HEK293 (cell line): ENCODE data around the gene CCDC136.

Source experiments
- CTCF ChIA-PET: fragments of 350-600 bp; formaldehyde crosslinking; extraction: SDS; loops from one replicate; lab custom pipeline; 2021; ENCODE audit warnings: antibody characterized with exemption; lab: Yijun Ruan, JAX
- POLR2A ChIA-PET: fragments of 300-600 bp; formaldehyde crosslinking; extraction: SDS; loops from one replicate; lab custom pipeline; 2020; ENCODE audit warnings: antibody characterized with exemption, inconsistent platforms; lab: Yijun Ruan, JAX
- H3K27ac ChIP-seq: fragments of 200-500 bp; sonication (Bioruptor generic); 2 replicates; pipeline ENCODE4 v1.5.1; 2014; ENCODE audit warnings: low read depth, low read length, control low read depth, inconsistent platforms; ENCODE audit errors: extremely low read depth
- H3K36me3 ChIP-seq, 2 experiments: fragments of 200-500 bp in 1 of 2; sonication (Bioruptor generic) in 1 of 2; 1 replicate in 1 of 2; 2 replicates in 1 of 2; pipeline ENCODE4 v1.5.1; 2014 to 2017; ENCODE audit warnings: inconsistent platforms in 2 of 2, low read length in 2 of 2; ENCODE audit not compliant: control insufficient read depth in 2 of 2, insufficient read depth in 1 of 2
- H3K4me1 ChIP-seq: fragments of 200-500 bp; sonication (Bioruptor generic); 2 replicates; pipeline ENCODE4 v1.5.1; 2014; ENCODE audit warnings: mild to moderate bottlenecking, low read length, inconsistent platforms; ENCODE audit not compliant: control insufficient read depth, insufficient read depth
- H3K4me3 ChIP-seq: 2 replicates; pipeline ENCODE4 v1.5.1; 2011; ENCODE audit warnings: low read depth, mild to moderate bottlenecking, control low read depth, low read length, moderate library complexity
- H3K9me3 ChIP-seq: fragments of 200-500 bp; sonication (Bioruptor generic); 2 replicates; pipeline ENCODE4 v1.5.1; 2014; ENCODE audit warnings: low read depth, low read length, inconsistent platforms; ENCODE audit not compliant: control insufficient read depth, insufficient read depth
- INSM2 ChIP-seq: fragments of 450-650 bp; formaldehyde crosslinking; IDR thresholded peaks from 2 replicates; pipeline ENCODE4 v1.5.1; 2016; ENCODE audit warnings: missing biosample characterization, missing genetic modification characterization
- MYNN ChIP-seq: fragments of 450-650 bp; formaldehyde crosslinking; IDR thresholded peaks from 2 replicates; pipeline ENCODE4 v1.5.1; 2016; ENCODE audit warnings: missing biosample characterization, missing genetic modification characterization, borderline replicate concordance
- OSR2 ChIP-seq: fragments of 450-650 bp; formaldehyde crosslinking; IDR thresholded peaks from 2 replicates; pipeline ENCODE4 v1.5.1; 2016; ENCODE audit warnings: missing biosample characterization, missing genetic modification characterization
- ZBTB17 ChIP-seq: fragments of 450-650 bp; formaldehyde crosslinking; IDR thresholded peaks from 2 replicates; pipeline ENCODE4 v1.5.1; 2016; ENCODE audit warnings: missing biosample characterization, missing genetic modification characterization
- ZBTB21 ChIP-seq: fragments of 450-650 bp; formaldehyde crosslinking; IDR thresholded peaks from 2 replicates; pipeline ENCODE4 v1.5.1; 2017; ENCODE audit warnings: missing biosample characterization, missing genetic modification characterization
- ZBTB48 ChIP-seq: fragments of 450-650 bp; formaldehyde crosslinking; IDR thresholded peaks from 2 replicates; pipeline ENCODE4 v1.5.1; 2016; ENCODE audit warnings: missing biosample characterization, missing genetic modification characterization
- ZEB2 ChIP-seq: fragments of 450-650 bp; formaldehyde crosslinking; IDR thresholded peaks from 2 replicates; pipeline ENCODE4 v1.5.1; 2016; ENCODE audit warnings: missing biosample characterization, missing genetic modification characterization
- ZFHX2 ChIP-seq: fragments of 450-650 bp; formaldehyde crosslinking; conservative IDR thresholded peaks from 2 replicates; pipeline ENCODE4 v1.5.1; 2016; ENCODE audit warnings: missing biosample characterization, missing genetic modification characterization
- ZNF10 ChIP-seq: fragments of 450-650 bp; formaldehyde crosslinking; IDR thresholded peaks from 2 replicates; pipeline ENCODE4 v1.5.1; 2017; ENCODE audit warnings: missing biosample characterization, missing genetic modification characterization
- ZNF121 ChIP-seq: fragments of 450-650 bp; formaldehyde crosslinking; IDR thresholded peaks from 2 replicates; pipeline ENCODE4 v1.5.1; 2016; ENCODE audit warnings: missing biosample characterization, missing genetic modification characterization
- ZNF2 ChIP-seq: fragments of 450-650 bp; formaldehyde crosslinking; IDR thresholded peaks from 2 replicates; pipeline ENCODE4 v1.5.1; 2016; ENCODE audit warnings: missing biosample characterization, missing genetic modification characterization
- ZNF221 ChIP-seq: fragments of 450-650 bp; formaldehyde crosslinking; IDR thresholded peaks from 2 replicates; pipeline ENCODE4 v1.5.1; 2017; ENCODE audit warnings: missing biosample characterization, missing genetic modification characterization, borderline replicate concordance
- ZNF354C ChIP-seq: fragments of 450-650 bp; formaldehyde crosslinking; IDR thresholded peaks from 2 replicates; pipeline ENCODE4 v1.5.1; 2016; ENCODE audit warnings: missing biosample characterization, missing genetic modification characterization, low read depth, borderline replicate concordance
- ZNF426 ChIP-seq: fragments of 450-650 bp; formaldehyde crosslinking; IDR thresholded peaks from 2 replicates; pipeline ENCODE4 v1.5.1; 2017; ENCODE audit warnings: missing biosample characterization, missing genetic modification characterization, mild to moderate bottlenecking, inconsistent platforms, moderate library complexity
- ZNF548 ChIP-seq: fragments of 450-650 bp; formaldehyde crosslinking; IDR thresholded peaks from 2 replicates; pipeline ENCODE4 v1.5.1; 2016; ENCODE audit warnings: missing biosample characterization, missing genetic modification characterization
- ZNF561 ChIP-seq: fragments of 450-650 bp; IDR thresholded peaks from 2 replicates; pipeline ENCODE4 v1.5.1; 2018; ENCODE audit warnings: missing biosample characterization, missing genetic modification characterization, borderline replicate concordance
- ZNF629 ChIP-seq: fragments of 450-650 bp; formaldehyde crosslinking; IDR thresholded peaks from 2 replicates; pipeline ENCODE4 v1.5.1; 2017; ENCODE audit warnings: missing biosample characterization, missing genetic modification characterization
- ZNF792 ChIP-seq: fragments of 450-650 bp; formaldehyde crosslinking; IDR thresholded peaks from 2 replicates; pipeline ENCODE4 v1.5.1; 2016; ENCODE audit warnings: missing biosample characterization, missing genetic modification characterization
- ZNF837 ChIP-seq: fragments of 450-650 bp; formaldehyde crosslinking; IDR thresholded peaks from 2 replicates; pipeline ENCODE4 v1.5.1; 2016; ENCODE audit warnings: missing biosample characterization, missing genetic modification characterization
- ZSCAN18 ChIP-seq: fragments of 450-650 bp; formaldehyde crosslinking; IDR thresholded peaks from 2 replicates; pipeline ENCODE4 v1.5.1; 2016; ENCODE audit warnings: missing biosample characterization, missing genetic modification characterization
- TF ChIP-seq, protein P1 (sequence below): fragments of 450-650 bp; formaldehyde crosslinking; IDR thresholded peaks from 2 replicates; pipeline ENCODE4 v1.5.1; 2016; ENCODE audit warnings: missing biosample characterization, missing genetic modification characterization
- TF ChIP-seq, protein P2 (sequence below): fragments of 450-650 bp; formaldehyde crosslinking; IDR thresholded peaks from 2 replicates; pipeline ENCODE4 v1.5.1; 2016; ENCODE audit warnings: missing biosample characterization, missing genetic modification characterization
- TF ChIP-seq, protein P3 (sequence below): fragments of 450-650 bp; formaldehyde crosslinking; IDR thresholded peaks from 2 replicates; pipeline ENCODE4 v1.5.1; 2017; ENCODE audit warnings: missing biosample characterization, missing genetic modification characterization

The CCDC136 gene

DNA sequence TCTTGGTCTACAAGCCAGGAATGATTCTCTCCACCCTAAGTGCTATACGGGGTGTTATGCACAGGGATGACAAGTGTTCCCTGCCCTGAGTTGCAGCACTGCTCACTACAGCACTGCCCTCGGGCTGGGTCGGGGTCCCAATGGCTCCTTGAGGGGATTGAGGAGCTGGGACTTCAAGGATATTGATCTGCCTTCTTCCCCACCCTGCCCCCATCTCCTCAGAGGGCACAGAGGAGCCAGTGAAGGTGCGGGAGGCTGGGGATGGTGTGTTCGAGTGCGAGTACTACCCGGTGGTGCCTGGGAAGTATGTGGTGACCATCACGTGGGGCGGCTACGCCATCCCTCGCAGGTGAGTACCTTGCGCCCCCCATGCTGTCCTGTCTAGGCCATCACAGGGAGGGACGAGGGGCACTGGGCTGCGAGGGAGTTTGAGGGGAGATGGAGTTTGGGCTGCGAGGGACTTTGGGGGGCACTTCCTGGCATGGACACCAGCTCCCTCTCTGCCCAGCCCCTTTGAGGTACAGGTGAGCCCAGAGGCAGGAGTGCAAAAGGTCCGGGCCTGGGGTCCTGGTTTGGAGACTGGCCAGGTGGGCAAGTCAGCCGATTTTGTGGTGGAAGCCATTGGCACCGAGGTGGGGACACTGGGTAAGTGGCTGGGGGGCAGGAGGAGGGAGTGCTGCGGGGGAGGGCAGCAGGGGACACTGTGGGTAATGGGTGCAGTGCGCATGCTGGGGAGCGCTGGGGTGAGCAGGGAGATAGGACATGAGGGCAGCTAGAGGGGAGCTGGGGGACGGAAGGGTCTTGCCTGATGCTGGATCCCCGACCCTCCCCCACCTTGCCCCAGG lies 48.8 kb downstream of the CCDC136 start:
- ChIA-PET CTCF (interaction anchor here (0.6 to 3.1 kb wide), 9 partner anchors 8 to 340 kb away, joined by 3 to 17 read pairs (median 4); partner anchors contain the start of gene ATP6V1F), POLR2A (no interaction called here)
- H3K27ac ChIP-seq, result no peak overlapping the region
- TF ChIP-seq, protein P1, sequence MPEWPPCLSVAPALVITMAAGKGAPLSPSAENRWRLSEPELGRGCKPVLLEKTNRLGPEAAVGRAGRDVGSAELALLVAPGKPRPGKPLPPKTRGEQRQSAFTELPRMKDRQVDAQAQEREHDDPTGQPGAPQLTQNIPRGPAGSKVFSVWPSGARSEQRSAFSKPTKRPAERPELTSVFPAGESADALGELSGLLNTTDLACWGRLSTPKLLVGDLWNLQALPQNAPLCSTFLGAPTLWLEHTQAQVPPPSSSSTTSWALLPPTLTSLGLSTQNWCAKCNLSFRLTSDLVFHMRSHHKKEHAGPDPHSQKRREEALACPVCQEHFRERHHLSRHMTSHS (tag by site-specific recombination), result no peak
- TF ChIP-seq ZBTB17 (tag by site-specific recombination), result no peak
- no peak for TF ChIP-seq MYNN
- no peak for TF ChIP-seq ZNF221 (tag by site-specific recombination)
- no peak for TF ChIP-seq ZNF548 (tag by site-specific recombination)
- no peak for TF ChIP-seq INSM2 (tag by site-specific recombination)
- no peak for TF ChIP-seq ZNF426 (tag by site-specific recombination)
- TF ChIP-seq ZNF121 (tag by site-specific recombination), result no peak
- TF ChIP-seq ZNF354C, result no peak
- no peak for TF ChIP-seq ZBTB48
- no peak for TF ChIP-seq ZNF837
- no peak for TF ChIP-seq ZSCAN18 (tag by site-specific recombination)
- no peak overlapping the region for H3K4me3 ChIP-seq
- H3K36me3 ChIP-seq, result peaks cover 0 to 98% of the 10 kb centered on the region in 2 experiments; a peak in 1 of 3 replicates
- no peaks in the 10 kb centered on the region for H3K9me3 ChIP-seq
- no peaks in the 10 kb centered on the region for H3K4me1 ChIP-seq

DNA sequence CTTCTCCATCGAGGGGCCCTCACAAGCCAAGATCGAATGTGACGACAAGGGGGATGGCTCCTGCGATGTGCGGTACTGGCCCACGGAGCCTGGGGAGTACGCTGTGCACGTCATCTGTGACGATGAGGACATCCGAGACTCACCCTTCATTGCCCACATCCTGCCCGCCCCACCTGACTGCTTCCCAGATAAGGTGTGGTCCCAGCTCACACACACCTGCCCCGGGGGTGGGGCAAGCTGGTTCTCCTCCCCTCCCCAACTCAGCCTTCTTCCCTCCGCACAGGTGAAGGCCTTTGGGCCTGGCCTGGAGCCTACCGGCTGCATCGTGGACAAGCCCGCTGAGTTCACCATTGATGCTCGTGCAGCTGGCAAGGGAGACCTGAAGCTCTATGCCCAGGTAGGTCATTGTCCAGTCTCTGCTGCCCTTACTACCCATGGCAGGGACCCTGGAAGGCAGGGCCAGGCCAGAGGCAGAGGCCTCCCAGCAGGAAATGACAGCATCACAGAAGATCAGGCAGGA lies 49.5 kb downstream of the CCDC136 start:
- ChIA-PET CTCF (interaction anchor here (0.6 to 3.1 kb wide), 7 partner anchors 8 to 339 kb away, joined by 3 to 17 read pairs (median 4); partner anchors contain the start of gene ATP6V1F), POLR2A (no interaction called here)
- Histone ChIP-seq H3K27ac (no peak overlapping the region), H3K36me3 (peaks cover 0 to 97% of the 10 kb centered on the region in 2 experiments; a peak in 1 of 3 replicates), H3K9me3 (no peaks in the 10 kb centered on the region), H3K4me1 (no peaks in the 10 kb centered on the region), H3K4me3 (no peak overlapping the region)
- TF ChIP-seq ZNF10 (tag by site-specific recombination) (no peak), ZEB2 (no peak), ZBTB21 (no peak), OSR2 (tag by site-specific recombination) (no peak), ZNF561 (tag by site-specific recombination) (no peak), ZNF2 (tag by site-specific recombination) (no peak), ZNF629 (tag by site-specific recombination) (no peak), ZFHX2 (tag by site-specific recombination) (no peak), ZNF792 (tag by site-specific recombination) (no peak), ZSCAN18 (tag by site-specific recombination) (no peak)
- TF ChIP-seq, protein P2, sequence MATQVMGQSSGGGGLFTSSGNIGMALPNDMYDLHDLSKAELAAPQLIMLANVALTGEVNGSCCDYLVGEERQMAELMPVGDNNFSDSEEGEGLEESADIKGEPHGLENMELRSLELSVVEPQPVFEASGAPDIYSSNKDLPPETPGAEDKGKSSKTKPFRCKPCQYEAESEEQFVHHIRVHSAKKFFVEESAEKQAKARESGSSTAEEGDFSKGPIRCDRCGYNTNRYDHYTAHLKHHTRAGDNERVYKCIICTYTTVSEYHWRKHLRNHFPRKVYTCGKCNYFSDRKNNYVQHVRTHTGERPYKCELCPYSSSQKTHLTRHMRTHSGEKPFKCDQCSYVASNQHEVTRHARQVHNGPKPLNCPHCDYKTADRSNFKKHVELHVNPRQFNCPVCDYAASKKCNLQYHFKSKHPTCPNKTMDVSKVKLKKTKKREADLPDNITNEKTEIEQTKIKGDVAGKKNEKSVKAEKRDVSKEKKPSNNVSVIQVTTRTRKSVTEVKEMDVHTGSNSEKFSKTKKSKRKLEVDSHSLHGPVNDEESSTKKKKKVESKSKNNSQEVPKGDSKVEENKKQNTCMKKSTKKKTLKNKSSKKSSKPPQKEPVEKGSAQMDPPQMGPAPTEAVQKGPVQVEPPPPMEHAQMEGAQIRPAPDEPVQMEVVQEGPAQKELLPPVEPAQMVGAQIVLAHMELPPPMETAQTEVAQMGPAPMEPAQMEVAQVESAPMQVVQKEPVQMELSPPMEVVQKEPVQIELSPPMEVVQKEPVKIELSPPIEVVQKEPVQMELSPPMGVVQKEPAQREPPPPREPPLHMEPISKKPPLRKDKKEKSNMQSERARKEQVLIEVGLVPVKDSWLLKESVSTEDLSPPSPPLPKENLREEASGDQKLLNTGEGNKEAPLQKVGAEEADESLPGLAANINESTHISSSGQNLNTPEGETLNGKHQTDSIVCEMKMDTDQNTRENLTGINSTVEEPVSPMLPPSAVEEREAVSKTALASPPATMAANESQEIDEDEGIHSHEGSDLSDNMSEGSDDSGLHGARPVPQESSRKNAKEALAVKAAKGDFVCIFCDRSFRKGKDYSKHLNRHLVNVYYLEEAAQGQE, result no peak
- TF ChIP-seq, protein P3, sequence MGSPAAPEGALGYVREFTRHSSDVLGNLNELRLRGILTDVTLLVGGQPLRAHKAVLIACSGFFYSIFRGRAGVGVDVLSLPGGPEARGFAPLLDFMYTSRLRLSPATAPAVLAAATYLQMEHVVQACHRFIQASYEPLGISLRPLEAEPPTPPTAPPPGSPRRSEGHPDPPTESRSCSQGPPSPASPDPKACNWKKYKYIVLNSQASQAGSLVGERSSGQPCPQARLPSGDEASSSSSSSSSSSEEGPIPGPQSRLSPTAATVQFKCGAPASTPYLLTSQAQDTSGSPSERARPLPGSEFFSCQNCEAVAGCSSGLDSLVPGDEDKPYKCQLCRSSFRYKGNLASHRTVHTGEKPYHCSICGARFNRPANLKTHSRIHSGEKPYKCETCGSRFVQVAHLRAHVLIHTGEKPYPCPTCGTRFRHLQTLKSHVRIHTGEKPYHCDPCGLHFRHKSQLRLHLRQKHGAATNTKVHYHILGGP (tag by site-specific recombination), result no peak
